Caco-2 (cell line): ENCODE results near the gene PARD3. TPM values are rescaled to one million over a fixed set of nuclear protein-coding genes. Genes with fewer than 3 reads are reported as not detected.

ENCODE experiments used
- BruUV-seq: library from RNA; stranded (reverse); fragments of 400-500 nt; replicated peaks from 2 replicates; lab custom pipeline; 2021; lab: Mats Ljungman, UMichigan
- CTCF ChIA-PET: fragments of 300-600 bp; sonication (Branson Sonifier 250); formaldehyde crosslinking; loops from one replicate; lab custom pipeline; 2022; ENCODE audit warnings: antibody characterized with exemption; lab: Charles Lee
- POLR2A ChIA-PET: fragments of 300-600 bp; sonication (Branson Sonifier 250); formaldehyde crosslinking; loops from one replicate; lab custom pipeline; 2022; ENCODE audit warnings: antibody characterized with exemption; lab: Charles Lee
- DNase-seq, 2 experiments: peaks; one replicate each; pipeline versions ENCODE4 v3.0.0 to v3.0.0-alpha.2; 2020 to 2022
- H3K27me3 ChIP-seq: replicated peaks from 2 replicates; pipeline ENCODE4 v1.6.0; 2011; ENCODE audit warnings: low read length; ENCODE audit not compliant: control insufficient read depth, insufficient read depth
- H3K36me3 ChIP-seq: 2 replicates; pipeline ENCODE4 v1.5.1; 2011; ENCODE audit warnings: low read length; ENCODE audit not compliant: control insufficient read depth, insufficient read depth
- H3K4me1 ChIP-seq: fragments of 250-450 bp; sonication (Bioruptor Pico); 2 replicates; pipeline ENCODE4 v1.5.1; 2020; ENCODE audit warnings: mild to moderate bottlenecking
- H3K4me3 ChIP-seq: 2 replicates; pipeline ENCODE4 v1.5.1; 2011; ENCODE audit warnings: low read depth, mild to moderate bottlenecking, control low read depth, low read length
- H3K9me3 ChIP-seq: fragments of 250-450 bp; sonication (Bioruptor Pico); 2 replicates; pipeline ENCODE4 v1.5.1; 2020; ENCODE audit warnings: mild to moderate bottlenecking, moderate library complexity
- H3K27ac Mint-ChIP-seq: one replicate; pipeline ENCODE4 v1.8.0; 2022; ENCODE audit warnings: mixed read lengths; ENCODE audit not compliant: unreplicated experiment
- H3K27me3 Mint-ChIP-seq: one replicate; pipeline ENCODE4 v1.8.0; 2022; ENCODE audit warnings: mixed read lengths; ENCODE audit not compliant: insufficient read depth, unreplicated experiment
- H3K36me3 Mint-ChIP-seq: one replicate; pipeline ENCODE4 v1.8.0; 2022; ENCODE audit warnings: mild to moderate bottlenecking, mixed read lengths; ENCODE audit not compliant: insufficient read depth, unreplicated experiment
- H3K4me1 Mint-ChIP-seq: one replicate; pipeline ENCODE4 v1.8.0; 2022; ENCODE audit warnings: low read depth, mixed read lengths; ENCODE audit not compliant: unreplicated experiment
- H3K4me3 Mint-ChIP-seq: one replicate; pipeline ENCODE4 v1.8.0; 2022; ENCODE audit warnings: mild to moderate bottlenecking, moderate library complexity, mixed read lengths; ENCODE audit not compliant: unreplicated experiment
- H3K9me3 Mint-ChIP-seq: one replicate; pipeline ENCODE4 v1.8.0; 2022; ENCODE audit warnings: mixed read lengths; ENCODE audit not compliant: unreplicated experiment
- CTCF ChIP-seq, 2 experiments: fragments of 200-600 bp in 1 of 2; IDR thresholded peaks; 1 replicate in 1 of 2; 2 replicates in 1 of 2; pipeline versions ENCODE4 v1.5.1 to v1.8.0; 2011 to 2022; ENCODE audit warnings: antibody characterized with exemption in 1 of 2, control low read depth in 1 of 2, inconsistent platforms in 1 of 2, low read depth in 1 of 2, low read length in 1 of 2, mild to moderate bottlenecking in 1 of 2, moderate library complexity in 1 of 2; ENCODE audit not compliant: insufficient read depth in 1 of 2, severe bottlenecking in 1 of 2, unreplicated experiment in 1 of 2
- intact Hi-C: fragments of 100-400 bp; cut with micrococcal nuclease; formaldehyde crosslinking; loops from one replicate; pipeline ENCODE4 v1.10.0; 2022; ENCODE audit not compliant: unreplicated experiment
- total RNA-seq: library from RNA; stranded (reverse); gene quantifications from 2 replicates; pipeline ENCODE4 v1.2.3, GENCODE V29; 2022

The PARD3 gene
- total RNA-seq, 1 experiment from 2014 or later = 80.7 TPM

- Histone ChIP-seq H3K9me3 (no peaks in the 10 kb centered on the region), H3K4me3 (no peak overlapping the region), H3K4me1 (peaks cover 20% of the 10 kb centered on the region), H3K27me3 (no peaks in the 10 kb centered on the region), H3K36me3 (peaks cover 2% of the 10 kb centered on the region; the same call in 1 of the 2 replicates)
- Mint-ChIP-seq H3K4me3 (peak overlapping the region; percentile 4), H3K9me3 (no peaks in the 10 kb centered on the region), H3K4me1 (peaks cover 57% of the 10 kb centered on the region), H3K27me3 (no peaks in the 10 kb centered on the region), H3K36me3 (peaks cover 6% of the 10 kb centered on the region), H3K27ac (peak overlapping the region; percentile 83)
- DNase-seq = no peak
- TF ChIP-seq CTCF (IDR thresholded peaks at IDR 0.05; ENCODE audit: insufficient read depth in 1 of 2, low read depth in 1 of 2, low read length in 1 of 2, severe bottlenecking in 1 of 2, unreplicated experiment in 1 of 2) = no peak
- ChIA-PET CTCF (interaction anchor here (0.6 kb wide), 2 partner anchors 9 to 186 kb away, joined by 3 read pairs; no protein-coding TSS in a partner anchor), POLR2A (interaction anchor here (0.6 kb wide), 1 partner anchor 18 kb away, joined by 14 read pairs; no protein-coding TSS in a partner anchor)
- intact Hi-C loops = no loop called here
- BruUV-seq = no TSS peak
Measured at GRCh38 chr10:34484164-34484563, 330.9 kb downstream of the PARD3 start.

DNA sequence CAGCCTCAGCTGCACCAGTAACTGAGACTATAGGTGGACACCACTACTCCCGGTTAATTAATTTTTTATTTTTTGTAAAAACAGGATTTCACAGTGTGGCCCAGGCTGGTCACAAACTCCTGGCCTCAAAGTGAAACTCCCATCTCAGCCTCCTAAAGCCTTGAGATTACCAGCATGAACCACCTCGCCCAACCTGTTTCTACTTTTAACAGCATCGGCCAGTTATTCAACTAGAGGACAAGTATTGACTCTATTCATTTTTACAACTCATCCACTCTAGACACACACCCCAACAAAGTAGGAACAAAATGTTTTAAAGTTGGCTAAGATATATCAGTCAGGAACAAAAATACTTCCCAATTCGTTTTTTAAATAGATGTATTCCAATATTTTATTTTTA lies 334.8 kb downstream of the PARD3 start:
- intact Hi-C loops = no loop called here
- POLR2A ChIA-PET = no interaction called here
- Histone ChIP-seq H3K4me3 (no peak overlapping the region), H3K9me3 (no peaks in the 10 kb centered on the region), H3K27me3 (no peaks in the 10 kb centered on the region), H3K4me1 (peaks cover 50% of the 10 kb centered on the region), H3K36me3 (no peaks in the 10 kb centered on the region)
- Mint-ChIP-seq H3K27me3 (no peaks in the 10 kb centered on the region), H3K9me3 (no peaks in the 10 kb centered on the region), H3K27ac (peak overlapping the region; percentile 58), H3K36me3 (peaks cover 11% of the 10 kb centered on the region), H3K4me3 (no peak overlapping the region), H3K4me1 (peaks cover 76% of the 10 kb centered on the region)
- no peak for TF ChIP-seq CTCF (IDR thresholded peaks at IDR 0.05; ENCODE audit: insufficient read depth in 1 of 2, low read depth in 1 of 2, low read length in 1 of 2, severe bottlenecking in 1 of 2, unreplicated experiment in 1 of 2)
- CTCF ChIA-PET = no interaction called here
- BruUV-seq = no TSS peak
- peak; percentile 48 to 53 for DNase-seq

- H3K4me3 ChIP-seq = no peak overlapping the region
- H3K4me1 Mint-ChIP-seq = peaks cover 70% of the 10 kb centered on the region
- peaks cover 48% of the 10 kb centered on the region for H3K4me1 ChIP-seq
- DNase-seq = peak; percentile 72 to 76
- H3K27me3 Mint-ChIP-seq = no peaks in the 10 kb centered on the region
- no peaks in the 10 kb centered on the region for H3K27me3 ChIP-seq
- POLR2A ChIA-PET = no interaction called here
- no peaks in the 10 kb centered on the region for H3K9me3 Mint-ChIP-seq
- intact Hi-C loops = loop anchor here (1.0 kb wide), 1 partner anchor 15 kb away; no protein-coding TSS in a partner anchor
- TF ChIP-seq CTCF (IDR thresholded peaks at IDR 0.05; ENCODE audit: insufficient read depth in 1 of 2, low read depth in 1 of 2, low read length in 1 of 2, severe bottlenecking in 1 of 2, unreplicated experiment in 1 of 2) = no peak
- CTCF ChIA-PET = no interaction called here
- no peaks in the 10 kb centered on the region for H3K9me3 ChIP-seq
- peak overlapping the region; percentile 58 for H3K27ac Mint-ChIP-seq
- H3K4me3 Mint-ChIP-seq = peak overlapping the region; percentile 25
- no peaks in the 10 kb centered on the region for H3K36me3 ChIP-seq
- H3K36me3 Mint-ChIP-seq = peaks cover 11% of the 10 kb centered on the region
- BruUV-seq = no TSS peak
Measured at GRCh38 chr10:34479520-34480179, 335.4 kb downstream of the PARD3 start.
